ENCODE data around the gene TLE7.

DNA sequence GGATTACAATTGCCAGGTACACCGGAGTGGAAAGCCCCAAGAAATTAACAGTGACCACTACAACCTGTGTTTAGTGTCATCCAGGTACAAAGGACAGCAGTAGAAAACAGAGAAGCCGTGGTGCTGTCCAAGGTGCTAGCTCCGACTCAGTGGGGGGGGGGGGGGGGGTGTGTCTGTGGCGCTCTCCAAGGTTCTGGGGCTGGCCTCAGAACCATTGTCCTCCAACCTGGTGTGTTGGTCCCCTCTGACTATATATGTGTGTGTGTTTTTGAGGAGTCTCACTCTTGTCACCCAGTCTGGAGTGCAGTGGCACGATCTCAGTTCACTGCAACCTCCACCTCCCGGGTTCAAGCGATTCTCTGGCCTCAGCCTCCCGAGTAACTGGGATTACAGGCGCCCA lies 26.0 kb upstream of the TLE7 start:
- TF ChIP-seq, protein P1, sequence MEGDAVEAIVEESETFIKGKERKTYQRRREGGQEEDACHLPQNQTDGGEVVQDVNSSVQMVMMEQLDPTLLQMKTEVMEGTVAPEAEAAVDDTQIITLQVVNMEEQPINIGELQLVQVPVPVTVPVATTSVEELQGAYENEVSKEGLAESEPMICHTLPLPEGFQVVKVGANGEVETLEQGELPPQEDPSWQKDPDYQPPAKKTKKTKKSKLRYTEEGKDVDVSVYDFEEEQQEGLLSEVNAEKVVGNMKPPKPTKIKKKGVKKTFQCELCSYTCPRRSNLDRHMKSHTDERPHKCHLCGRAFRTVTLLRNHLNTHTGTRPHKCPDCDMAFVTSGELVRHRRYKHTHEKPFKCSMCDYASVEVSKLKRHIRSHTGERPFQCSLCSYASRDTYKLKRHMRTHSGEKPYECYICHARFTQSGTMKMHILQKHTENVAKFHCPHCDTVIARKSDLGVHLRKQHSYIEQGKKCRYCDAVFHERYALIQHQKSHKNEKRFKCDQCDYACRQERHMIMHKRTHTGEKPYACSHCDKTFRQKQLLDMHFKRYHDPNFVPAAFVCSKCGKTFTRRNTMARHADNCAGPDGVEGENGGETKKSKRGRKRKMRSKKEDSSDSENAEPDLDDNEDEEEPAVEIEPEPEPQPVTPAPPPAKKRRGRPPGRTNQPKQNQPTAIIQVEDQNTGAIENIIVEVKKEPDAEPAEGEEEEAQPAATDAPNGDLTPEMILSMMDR (conservative IDR thresholded peaks at IDR 0.05; ENCODE audit: low read depth in 2 of 2) = no peak
- TF ChIP-seq, protein P2, sequence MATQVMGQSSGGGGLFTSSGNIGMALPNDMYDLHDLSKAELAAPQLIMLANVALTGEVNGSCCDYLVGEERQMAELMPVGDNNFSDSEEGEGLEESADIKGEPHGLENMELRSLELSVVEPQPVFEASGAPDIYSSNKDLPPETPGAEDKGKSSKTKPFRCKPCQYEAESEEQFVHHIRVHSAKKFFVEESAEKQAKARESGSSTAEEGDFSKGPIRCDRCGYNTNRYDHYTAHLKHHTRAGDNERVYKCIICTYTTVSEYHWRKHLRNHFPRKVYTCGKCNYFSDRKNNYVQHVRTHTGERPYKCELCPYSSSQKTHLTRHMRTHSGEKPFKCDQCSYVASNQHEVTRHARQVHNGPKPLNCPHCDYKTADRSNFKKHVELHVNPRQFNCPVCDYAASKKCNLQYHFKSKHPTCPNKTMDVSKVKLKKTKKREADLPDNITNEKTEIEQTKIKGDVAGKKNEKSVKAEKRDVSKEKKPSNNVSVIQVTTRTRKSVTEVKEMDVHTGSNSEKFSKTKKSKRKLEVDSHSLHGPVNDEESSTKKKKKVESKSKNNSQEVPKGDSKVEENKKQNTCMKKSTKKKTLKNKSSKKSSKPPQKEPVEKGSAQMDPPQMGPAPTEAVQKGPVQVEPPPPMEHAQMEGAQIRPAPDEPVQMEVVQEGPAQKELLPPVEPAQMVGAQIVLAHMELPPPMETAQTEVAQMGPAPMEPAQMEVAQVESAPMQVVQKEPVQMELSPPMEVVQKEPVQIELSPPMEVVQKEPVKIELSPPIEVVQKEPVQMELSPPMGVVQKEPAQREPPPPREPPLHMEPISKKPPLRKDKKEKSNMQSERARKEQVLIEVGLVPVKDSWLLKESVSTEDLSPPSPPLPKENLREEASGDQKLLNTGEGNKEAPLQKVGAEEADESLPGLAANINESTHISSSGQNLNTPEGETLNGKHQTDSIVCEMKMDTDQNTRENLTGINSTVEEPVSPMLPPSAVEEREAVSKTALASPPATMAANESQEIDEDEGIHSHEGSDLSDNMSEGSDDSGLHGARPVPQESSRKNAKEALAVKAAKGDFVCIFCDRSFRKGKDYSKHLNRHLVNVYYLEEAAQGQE (IDR thresholded peaks at IDR 0.05; ENCODE audit: unreplicated experiment) = peak; percentile 91
- TF ChIP-seq JUNB (IDR thresholded peaks at IDR 0.05; ENCODE audit: unreplicated experiment) (no peak), EZH2 (IDR thresholded peaks at IDR 0.05; ENCODE audit: low read depth, unreplicated experiment) (no peak)

Data from GM23338 (cell line).